C4-2B (cell line): Measurements from ENCODE around the gene CACFD1.

Experiments used
- ZFX ChIP-seq: fragments of 450-650 bp; IDR thresholded peaks from 2 replicates; pipeline ENCODE4 v1.6.1; 2017
- TF ChIP-seq, protein P1 (sequence below): fragments of 450-650 bp; conservative IDR thresholded peaks from 2 replicates; pipeline ENCODE4 v1.5.1; 2017; ENCODE audit warnings: mild to moderate bottlenecking

DNA sequence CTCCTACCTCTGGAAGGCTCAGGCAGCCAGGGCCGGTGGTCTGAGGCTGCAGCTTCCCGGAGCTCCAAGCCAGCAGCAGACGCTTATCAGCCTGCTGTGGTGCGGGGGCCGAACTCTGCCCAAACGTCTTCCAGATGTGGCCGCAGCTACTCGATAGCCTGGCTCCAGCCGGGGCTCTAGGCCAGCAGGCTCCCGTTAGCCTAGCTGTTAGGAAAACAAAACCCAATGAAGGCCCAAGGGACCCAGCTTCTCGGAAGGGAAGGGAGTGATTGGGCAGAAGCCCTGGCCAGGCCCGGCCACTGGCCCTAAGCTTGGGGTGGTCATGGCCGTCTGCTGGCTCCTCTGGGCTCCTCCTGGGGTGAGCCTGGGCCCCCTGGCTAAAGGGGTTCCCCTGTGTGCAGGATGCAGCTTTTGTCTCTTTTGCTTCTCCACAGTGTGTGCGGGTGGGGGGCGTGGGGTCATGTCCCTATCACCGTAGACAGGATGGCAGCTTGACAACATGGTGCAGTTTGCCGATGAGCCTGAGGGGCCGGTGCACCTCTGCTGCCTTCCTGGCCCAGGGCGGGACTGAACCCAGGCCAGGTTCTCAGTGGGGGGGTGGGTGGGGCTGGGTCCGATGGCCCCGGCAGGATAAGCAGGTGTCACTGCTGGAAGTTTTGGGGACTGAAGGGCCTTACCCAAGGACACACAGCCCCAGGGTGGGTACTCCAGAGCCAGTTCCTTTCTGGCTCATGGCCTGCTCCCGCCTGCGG lies 46.3 kb downstream of the CACFD1 start:
- TF ChIP-seq, protein P1, sequence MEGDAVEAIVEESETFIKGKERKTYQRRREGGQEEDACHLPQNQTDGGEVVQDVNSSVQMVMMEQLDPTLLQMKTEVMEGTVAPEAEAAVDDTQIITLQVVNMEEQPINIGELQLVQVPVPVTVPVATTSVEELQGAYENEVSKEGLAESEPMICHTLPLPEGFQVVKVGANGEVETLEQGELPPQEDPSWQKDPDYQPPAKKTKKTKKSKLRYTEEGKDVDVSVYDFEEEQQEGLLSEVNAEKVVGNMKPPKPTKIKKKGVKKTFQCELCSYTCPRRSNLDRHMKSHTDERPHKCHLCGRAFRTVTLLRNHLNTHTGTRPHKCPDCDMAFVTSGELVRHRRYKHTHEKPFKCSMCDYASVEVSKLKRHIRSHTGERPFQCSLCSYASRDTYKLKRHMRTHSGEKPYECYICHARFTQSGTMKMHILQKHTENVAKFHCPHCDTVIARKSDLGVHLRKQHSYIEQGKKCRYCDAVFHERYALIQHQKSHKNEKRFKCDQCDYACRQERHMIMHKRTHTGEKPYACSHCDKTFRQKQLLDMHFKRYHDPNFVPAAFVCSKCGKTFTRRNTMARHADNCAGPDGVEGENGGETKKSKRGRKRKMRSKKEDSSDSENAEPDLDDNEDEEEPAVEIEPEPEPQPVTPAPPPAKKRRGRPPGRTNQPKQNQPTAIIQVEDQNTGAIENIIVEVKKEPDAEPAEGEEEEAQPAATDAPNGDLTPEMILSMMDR: no peak
- no peak for TF ChIP-seq ZFX
